Measurements from ENCODE around the gene SLIT3.
"Not testable (repeated sequence)": the region's sequence is repeated elsewhere in the genome, so short reads cannot be mapped to it uniquely, and the experiment has no call there.

SLIT3 gene

GRCh38 chr5:168647083-168647482 lies 653.9 kb downstream of the SLIT3 start:
- Histone ChIP-seq H3K27me3 (ENCODE audit: insufficient read depth, low read depth) (no peaks in the 10 kb centered on the region), H3K27ac (no peak overlapping the region), H2AFZ (ENCODE audit: low read depth) (no peak overlapping the region), H3K36me3 (ENCODE audit: insufficient read depth) (no peaks in the 10 kb centered on the region), H3K79me2 (ENCODE audit: insufficient read depth, low read depth) (no peaks in the 10 kb centered on the region), H4K20me1 (ENCODE audit: insufficient read depth) (no peaks in the 10 kb centered on the region), H3K4me2 (no peak overlapping the region), H3K9ac (no peak overlapping the region), H3K4me3 (IDR thresholded peaks at IDR 0.05; ENCODE audit: insufficient read depth, low read depth, low read length) (no peak overlapping the region), H3K4me1 (ENCODE audit: low read depth, poor library complexity, severe bottlenecking) (no peaks in the 10 kb centered on the region)
- TF ChIP-seq CTCF (conservative IDR thresholded peaks at IDR 0.05; ENCODE audit: low read depth, low read length), result no peak

DNA sequence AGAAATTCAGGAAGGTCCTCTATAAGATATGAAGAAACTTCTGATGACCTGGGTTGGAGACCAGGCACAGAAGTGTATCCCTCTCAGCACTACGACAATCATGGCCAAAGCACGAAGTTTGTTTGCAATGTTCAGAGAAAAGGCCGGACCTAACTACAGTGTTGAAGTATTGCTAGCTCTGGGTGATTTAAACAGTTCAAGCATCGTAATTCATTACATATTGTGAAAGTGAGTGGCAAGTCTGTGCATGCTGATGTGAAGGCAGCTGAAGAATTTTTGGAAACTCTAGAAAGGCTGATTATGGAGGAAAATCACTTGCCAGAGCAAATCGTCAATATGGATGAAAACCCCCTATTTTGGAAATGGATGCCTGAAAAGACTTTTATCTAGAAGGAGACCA lies 654.6 kb downstream of the SLIT3 start:
- Histone ChIP-seq H3K4me2 (no peak overlapping the region), H3K27ac (no peak overlapping the region), H3K4me3 (IDR thresholded peaks at IDR 0.05; ENCODE audit: insufficient read depth, low read depth, low read length) (no peak overlapping the region), H2AFZ (ENCODE audit: low read depth) (no peak overlapping the region), H3K27me3 (ENCODE audit: insufficient read depth, low read depth) (no peaks in the 10 kb centered on the region), H3K36me3 (ENCODE audit: insufficient read depth) (no peaks in the 10 kb centered on the region), H4K20me1 (ENCODE audit: insufficient read depth) (no peaks in the 10 kb centered on the region), H3K79me2 (ENCODE audit: insufficient read depth, low read depth) (no peaks in the 10 kb centered on the region), H3K4me1 (ENCODE audit: low read depth, poor library complexity, severe bottlenecking) (no peaks in the 10 kb centered on the region), H3K9ac (no peak overlapping the region)
- TF ChIP-seq CTCF (conservative IDR thresholded peaks at IDR 0.05; ENCODE audit: low read depth, low read length), result no peak

DNA sequence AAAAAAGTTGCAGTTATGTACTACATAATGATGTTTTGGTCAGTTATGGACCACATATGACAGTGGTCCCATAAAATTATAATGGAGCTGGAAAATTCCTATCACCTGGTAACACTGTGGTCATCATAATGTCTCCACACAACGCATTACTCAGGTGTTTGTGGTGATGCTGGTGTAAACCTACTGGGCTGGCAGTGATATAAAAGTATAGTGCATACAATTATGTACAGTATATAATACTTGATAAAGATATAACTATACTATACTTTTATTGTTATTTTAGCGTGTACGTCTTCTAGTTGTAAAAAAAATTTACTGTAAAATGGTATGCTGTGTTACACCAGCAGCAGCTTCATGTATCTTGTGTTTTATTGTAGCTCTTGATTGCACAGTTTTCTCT lies 655.7 kb downstream of the SLIT3 start:
- Histone ChIP-seq H3K27ac (no peak overlapping the region), H3K36me3 (ENCODE audit: insufficient read depth) (no peaks in the 10 kb centered on the region), H3K4me1 (ENCODE audit: low read depth, poor library complexity, severe bottlenecking) (no peaks in the 10 kb centered on the region), H3K4me3 (IDR thresholded peaks at IDR 0.05; ENCODE audit: insufficient read depth, low read depth, low read length) (no peak overlapping the region), H2AFZ (ENCODE audit: low read depth) (no peak overlapping the region), H3K79me2 (ENCODE audit: insufficient read depth, low read depth) (no peaks in the 10 kb centered on the region), H3K4me2 (no peak overlapping the region), H4K20me1 (ENCODE audit: insufficient read depth) (no peaks in the 10 kb centered on the region), H3K9ac (no peak overlapping the region), H3K27me3 (ENCODE audit: insufficient read depth, low read depth) (no peaks in the 10 kb centered on the region)
- no peak for TF ChIP-seq CTCF (conservative IDR thresholded peaks at IDR 0.05; ENCODE audit: low read depth, low read length)

DNA sequence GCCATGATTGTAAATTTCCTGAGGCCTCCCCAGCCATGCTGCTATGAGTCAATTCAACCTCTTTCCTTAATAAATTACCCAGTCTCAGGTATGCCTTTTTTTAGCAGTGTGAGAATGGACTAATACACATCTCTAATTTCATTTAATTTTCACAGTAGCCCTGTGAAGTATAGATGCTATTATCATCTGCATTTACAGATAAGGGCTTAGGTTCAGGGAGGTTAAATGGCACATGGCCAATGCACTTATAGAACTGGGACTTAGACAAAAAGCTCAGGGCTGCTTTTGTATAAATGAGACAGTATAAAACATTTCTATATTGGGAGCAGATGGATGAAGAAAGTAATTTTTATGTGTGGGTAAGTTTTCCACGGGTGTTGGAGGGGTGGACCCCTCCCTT lies 658.9 kb downstream of the SLIT3 start:
- no peak overlapping the region for H2AFZ ChIP-seq (ENCODE audit: low read depth)
- no peak overlapping the region for H3K4me3 ChIP-seq (IDR thresholded peaks at IDR 0.05; ENCODE audit: insufficient read depth, low read depth, low read length)
- H3K9ac ChIP-seq, result no peak overlapping the region
- no peaks in the 10 kb centered on the region for H4K20me1 ChIP-seq (ENCODE audit: insufficient read depth)
- no peaks in the 10 kb centered on the region for H3K4me1 ChIP-seq (ENCODE audit: low read depth, poor library complexity, severe bottlenecking)
- H3K79me2 ChIP-seq (ENCODE audit: insufficient read depth, low read depth), result no peaks in the 10 kb centered on the region
- H3K36me3 ChIP-seq (ENCODE audit: insufficient read depth), result no peaks in the 10 kb centered on the region
- no peaks in the 10 kb centered on the region for H3K27me3 ChIP-seq (ENCODE audit: insufficient read depth, low read depth)
- no peak overlapping the region for H3K4me2 ChIP-seq
- H3K27ac ChIP-seq, result no peak overlapping the region
- TF ChIP-seq CTCF (conservative IDR thresholded peaks at IDR 0.05; ENCODE audit: low read depth, low read length), result no peak

GRCh38 chr5:168638846-168639245 lies 662.1 kb downstream of the SLIT3 start:
- not testable (repeated sequence) for H3K27ac ChIP-seq; H3K79me2 ChIP-seq (ENCODE audit: insufficient read depth, low read depth); H3K36me3 ChIP-seq (ENCODE audit: insufficient read depth); H3K9ac ChIP-seq; H4K20me1 ChIP-seq (ENCODE audit: insufficient read depth); H2AFZ ChIP-seq (ENCODE audit: low read depth); H3K4me1 ChIP-seq (ENCODE audit: low read depth, poor library complexity, severe bottlenecking); H3K4me2 ChIP-seq; H3K4me3 ChIP-seq (IDR thresholded peaks at IDR 0.05; ENCODE audit: insufficient read depth, low read depth, low read length); H3K27me3 ChIP-seq (ENCODE audit: insufficient read depth, low read depth)
